Right ventricle myocardium inferior (tissue), 1 donor: ENCODE results near the gene ACAP2. TPM values are rescaled to one million over a fixed set of nuclear protein-coding genes. Genes with fewer than 3 reads are reported as not detected.
A peak's percentile ranks its signal among the peaks of the same experiment; 100 is the strongest.

Source experiments
- ATAC-seq: fragments of 200-7000 bp; cut with Tn5 transposase; one replicate; pipeline ENCODE4 v1.9.1; 2020; ENCODE audit warnings: mild to moderate bottlenecking, moderate library complexity
- DNase-seq: peaks from one replicate; pipeline ENCODE4 v3.0.0; 2021; ENCODE audit errors: missing footprints
- intact Hi-C: fragments of 100-400 bp; cut with DNase I; formaldehyde crosslinking; loops from one replicate; pipeline ENCODE4 v1.11.0; 2022
- total RNA-seq: library from RNA; stranded (reverse); fragmentation: NEBNext Ultra II Directional; extraction: Animal tissue kit (Norgen Biotek cat#: 25700); gene quantifications from one replicate; pipeline ENCODE4 v1.2.1, GENCODE V29; 2021
- donor health status: DM: no; HTN: yes; CAD: no; lungs with severe emphysema.

Gene ACAP2
- total RNA-seq, 1 donor from 2014 or later = 15.6 TPM

GRCh38 chr3:195257454-195258448 lies 185.1 kb downstream of the ACAP2 start:
- no peak for ATAC-seq
- intact Hi-C loops = loop anchor here (2.0 kb wide), 2 partner anchors 151 to 255 kb away; no protein-coding TSS in a partner anchor
- DNase-seq = no peak

- intact Hi-C loops = no loop called here
- DNase-seq (no peak), ATAC-seq (no peak)
Observed at GRCh38 chr3:195256639-195257453, 186.0 kb downstream of the ACAP2 start.

GRCh38 chr3:195255571-195256501 lies 187.0 kb downstream of the ACAP2 start:
- DNase-seq = no peak
- intact Hi-C loops = no loop called here
- ATAC-seq = no peak

- intact Hi-C loops = no loop called here
- ATAC-seq = no peak
- DNase-seq = no peak
Observed at GRCh38 chr3:195255176-195255500, 187.7 kb downstream of the ACAP2 start.

GRCh38 chr3:195254454-195255175 lies 188.2 kb downstream of the ACAP2 start:
- intact Hi-C loops = no loop called here
- DNase-seq (no peak), ATAC-seq (no peak)

- intact Hi-C loops = no loop called here
- DNase-seq (no peak), ATAC-seq (no peak)
Observed at GRCh38 chr3:195253923-195254432, 188.8 kb downstream of the ACAP2 start.

- intact Hi-C loops = no loop called here
- DNase-seq (no peak), ATAC-seq (no peak)
Observed at GRCh38 chr3:195251336-195252065, 191.3 kb downstream of the ACAP2 start.

- intact Hi-C loops = no loop called here
- no peak for DNase-seq
- ATAC-seq = peak; percentile 66
Observed at GRCh38 chr3:195250473-195251251, 192.2 kb downstream of the ACAP2 start.

GRCh38 chr3:195249858-195250464 lies 192.9 kb downstream of the ACAP2 start:
- DNase-seq = no peak
- intact Hi-C loops = no loop called here

GRCh38 chr3:195249057-195249770 lies 193.6 kb downstream of the ACAP2 start:
- intact Hi-C loops = no loop called here
- DNase-seq (no peak), ATAC-seq (no peak)

More at GRCh38 chr3:195249858-195250464, 192.9 kb downstream of the ACAP2 start:
- ATAC-seq = no peak

GRCh38 chr3:195248281-195248680 lies 194.5 kb downstream of the ACAP2 start:
- ATAC-seq = no peak
- no peak for DNase-seq
- intact Hi-C loops = no loop called here

- no peak for DNase-seq
- ATAC-seq = no peak
- intact Hi-C loops = no loop called here
Observed at GRCh38 chr3:195247863-195248189, 195.0 kb downstream of the ACAP2 start.

- ATAC-seq (no peak), DNase-seq (no peak)
- intact Hi-C loops = no loop called here
Observed at GRCh38 chr3:195247086-195247862, 195.5 kb downstream of the ACAP2 start.

GRCh38 chr3:195246581-195246995 lies 196.2 kb downstream of the ACAP2 start:
- intact Hi-C loops = no loop called here
- ATAC-seq (no peak), DNase-seq (no peak)

- ATAC-seq = no peak
- DNase-seq = no peak
- intact Hi-C loops = no loop called here
Observed at GRCh38 chr3:195245531-195245951, 197.3 kb downstream of the ACAP2 start.
